ENCODE measurements around the gene LRPAP1. TPM values are rescaled to one million over a fixed set of nuclear protein-coding genes. Genes with fewer than 3 reads are reported as not detected.
"Not testable (repeated sequence)": the region's sequence is repeated elsewhere in the genome, so short reads cannot be mapped to it uniquely, and the experiment has no call there.

Gene LRPAP1
- 117 TPM for total RNA-seq

- DNase-seq, result peak; percentile 97
Measured at GRCh38 chr4:3531879-3532750, at the start of gene LRPAP1. LRPAP1 (minus strand) TSS chr4:3532422; CDS start chr4:3532412, 10 bp downstream.

- DNase-seq, result not testable (repeated sequence)
Measured at GRCh38 chr4:3581334-3582090, 49.3 kb upstream of the LRPAP1 start.

- DNase-seq, result not testable (repeated sequence)
Measured at GRCh38 chr4:3580859-3581258, 48.6 kb upstream of the LRPAP1 start.

- not testable (repeated sequence) for DNase-seq
Measured at GRCh38 chr4:3578527-3579144, 46.4 kb upstream of the LRPAP1 start.

- DNase-seq, result not testable (repeated sequence)
Measured at GRCh38 chr4:3578052-3578451, 45.8 kb upstream of the LRPAP1 start.

GRCh38 chr4:3577208-3577892 lies 45.1 kb upstream of the LRPAP1 start:
- not testable (repeated sequence) for DNase-seq

GRCh38 chr4:3576533-3577207 lies 44.4 kb upstream of the LRPAP1 start:
- not testable (repeated sequence) for DNase-seq

- not testable (repeated sequence) for DNase-seq
Measured at GRCh38 chr4:3575426-3576369, 43.5 kb upstream of the LRPAP1 start.

- DNase-seq, result not testable (repeated sequence)
Measured at GRCh38 chr4:3574865-3575264, 42.6 kb upstream of the LRPAP1 start.

GRCh38 chr4:3574346-3574745 lies 42.1 kb upstream of the LRPAP1 start:
- not testable (repeated sequence) for DNase-seq

- DNase-seq, result no peak
Measured at GRCh38 chr4:3573131-3573530, 40.9 kb upstream of the LRPAP1 start.

- peak; percentile 31 for DNase-seq
Measured at GRCh38 chr4:3572363-3572762, 40.1 kb upstream of the LRPAP1 start.

- no peak for DNase-seq
Measured at GRCh38 chr4:3571921-3572320, 39.7 kb upstream of the LRPAP1 start.

GRCh38 chr4:3570923-3571322 lies 38.7 kb upstream of the LRPAP1 start:
- DNase-seq, result not testable (repeated sequence)

- not testable (repeated sequence) for DNase-seq
Measured at GRCh38 chr4:3569611-3570010, 37.4 kb upstream of the LRPAP1 start.

- DNase-seq, result not testable (repeated sequence)
Measured at GRCh38 chr4:3566701-3567100, 34.5 kb upstream of the LRPAP1 start.

GRCh38 chr4:3566301-3566700 lies 34.1 kb upstream of the LRPAP1 start:
- DNase-seq, result peak; percentile 66

- not testable (repeated sequence) for DNase-seq
Measured at GRCh38 chr4:3564948-3565347, 32.7 kb upstream of the LRPAP1 start.

- no peak for DNase-seq
Measured at GRCh38 chr4:3563403-3563802, 31.2 kb upstream of the LRPAP1 start.

GRCh38 chr4:3562127-3562526 lies 29.9 kb upstream of the LRPAP1 start:
- not testable (repeated sequence) for DNase-seq

All from tongue (tissue), 2 donors.